HL-60 (cell line): ENCODE measurements around the gene NEDD4L.
"Not testable (repeated sequence)": the region's sequence is repeated elsewhere in the genome, so short reads cannot be mapped to it uniquely, and the experiment has no call there.

Source experiments
- CTCF ChIP-seq: IDR thresholded peaks from one replicate; pipeline ENCODE4 v1.5.1; 2011; ENCODE audit warnings: low read length, control low read depth, inconsistent platforms; ENCODE audit not compliant: insufficient read depth
- POLR2AphosphoS5 ChIP-seq: IDR thresholded peaks from 2 replicates; pipeline ENCODE4 v1.6.1; 2012; ENCODE audit warnings: low read depth
- REST ChIP-seq: IDR thresholded peaks from 2 replicates; pipeline ENCODE4 v1.6.1; 2012; ENCODE audit warnings: low read depth; ENCODE audit not compliant: insufficient replicate concordance

GRCh38 chr18:58435221-58436005 is 391.4 kb downstream of the NEDD4L start:
- TF ChIP-seq POLR2AphosphoS5, CTCF, REST: not testable (repeated sequence)
